ENCODE results near the gene PTBP2.
A peak's percentile ranks its signal among the peaks of the same experiment; 100 is the strongest.

Gene PTBP2

GRCh38 chr1:96825950-96826576, 104.5 kb downstream of the PTBP2 start:
- DNase-seq: no peak

GRCh38 chr1:96833376-96833775, 111.8 kb downstream of the PTBP2 start:
- no peak for DNase-seq

- no peak for DNase-seq
Measured at GRCh38 chr1:96834986-96835385, 113.4 kb downstream of the PTBP2 start.

- DNase-seq: no peak
Measured at GRCh38 chr1:96837057-96837780, 115.6 kb downstream of the PTBP2 start.

GRCh38 chr1:96837781-96838216, 116.2 kb downstream of the PTBP2 start:
- DNase-seq: no peak

- DNase-seq: no peak
Measured at GRCh38 chr1:96840396-96840795, 118.8 kb downstream of the PTBP2 start.

- DNase-seq: no peak
Measured at GRCh38 chr1:96842215-96842614, 120.6 kb downstream of the PTBP2 start.

- no peak for DNase-seq
Measured at GRCh38 chr1:96843196-96843595, 121.6 kb downstream of the PTBP2 start.

- no peak for DNase-seq
Measured at GRCh38 chr1:96843601-96844000, 122.0 kb downstream of the PTBP2 start.

- peak; percentile 1 for DNase-seq
Measured at GRCh38 chr1:96845464-96845863, 123.9 kb downstream of the PTBP2 start.

GRCh38 chr1:96861836-96862235, 140.3 kb downstream of the PTBP2 start:
- DNase-seq: no peak

GRCh38 chr1:96863449-96863848, 141.9 kb downstream of the PTBP2 start:
- no peak for DNase-seq

Measured in activated CD4-positive, alpha-beta T cell treated with anti-CD3 and anti-CD28 coated beads, Interleukin-2, amount 50 U/mL, for 1 hour (primary cell).